ENCODE data around the gene LDB2. TPM values are rescaled to one million over a fixed set of nuclear protein-coding genes. Genes with fewer than 3 reads are reported as not detected.

LDB2 gene
- total RNA-seq, 1 experiment from 2014 or later = not detected

DNA sequence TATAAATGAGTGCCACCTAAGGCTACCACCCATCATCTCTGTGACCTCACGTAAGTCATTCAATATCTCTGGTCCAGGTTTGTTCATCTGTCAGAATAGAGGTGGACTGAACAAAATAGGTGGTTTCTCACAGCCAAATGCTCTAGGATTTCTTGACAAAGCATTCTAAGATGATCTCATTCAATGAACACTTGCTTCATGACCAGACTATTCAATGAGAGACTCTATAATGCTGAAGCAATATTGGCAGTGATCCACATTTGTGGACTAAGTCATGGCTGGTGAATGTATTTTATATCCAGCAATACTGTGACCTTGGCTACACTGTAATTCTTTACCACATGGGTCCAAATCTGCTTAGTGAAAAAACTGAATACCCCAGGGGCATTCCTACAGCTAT is 37.9 kb downstream of the LDB2 start:
- Histone ChIP-seq H2AFZ (ENCODE audit: low read length) (no peak overlapping the region), H3K4me1 (ENCODE audit: low read length) (no peaks in the 10 kb centered on the region), H3K79me2 (ENCODE audit: low read length) (no peaks in the 10 kb centered on the region), H3K4me3 (ENCODE audit: low read length) (no peak overlapping the region), H3K9ac (ENCODE audit: low read length) (no peak overlapping the region), H3K9me3 (ENCODE audit: low read length) (no peaks in the 10 kb centered on the region), H3K27ac (ENCODE audit: low read length) (no peak overlapping the region), H3K27me3 (ENCODE audit: low read length) (no peaks in the 10 kb centered on the region), H4K20me1 (ENCODE audit: insufficient read depth, low read depth, low read length) (no peaks in the 10 kb centered on the region), H3K36me3 (ENCODE audit: insufficient read depth, low read length) (no peaks in the 10 kb centered on the region), H3K4me2 (ENCODE audit: low read depth, low read length, poor library complexity, severe bottlenecking) (no peak overlapping the region), H3K9me2 (replicated peaks; ENCODE audit: insufficient read depth, low read length) (no peaks in the 10 kb centered on the region)
- DNase-seq = no peak

DNA sequence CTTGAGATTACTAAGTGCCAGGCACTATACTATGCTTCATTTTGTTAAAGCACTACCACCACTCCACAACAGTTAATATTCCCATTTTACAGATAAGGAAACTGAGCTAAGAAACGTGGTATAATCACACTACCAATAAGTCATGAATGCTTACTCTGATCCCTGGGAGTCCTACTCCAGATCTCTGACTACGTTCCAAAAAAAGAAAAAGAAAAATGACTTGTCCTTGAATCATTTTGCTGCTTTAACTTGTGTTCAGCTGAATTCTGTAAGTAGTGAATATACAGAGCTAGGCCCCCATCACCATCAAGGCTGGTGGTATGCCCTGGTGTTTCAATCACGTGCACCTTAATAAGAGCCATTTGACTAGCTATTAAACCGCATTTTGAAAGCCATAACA is 39.4 kb downstream of the LDB2 start:
- Histone ChIP-seq H3K9me2 (replicated peaks; ENCODE audit: insufficient read depth, low read length) (no peaks in the 10 kb centered on the region), H4K20me1 (ENCODE audit: insufficient read depth, low read depth, low read length) (no peaks in the 10 kb centered on the region), H3K4me1 (ENCODE audit: low read length) (no peaks in the 10 kb centered on the region), H3K4me3 (ENCODE audit: low read length) (no peak overlapping the region), H3K79me2 (ENCODE audit: low read length) (no peaks in the 10 kb centered on the region), H3K4me2 (ENCODE audit: low read depth, low read length, poor library complexity, severe bottlenecking) (no peak overlapping the region), H3K27ac (ENCODE audit: low read length) (no peak overlapping the region), H2AFZ (ENCODE audit: low read length) (no peak overlapping the region), H3K36me3 (ENCODE audit: insufficient read depth, low read length) (no peaks in the 10 kb centered on the region), H3K9me3 (ENCODE audit: low read length) (no peaks in the 10 kb centered on the region), H3K27me3 (ENCODE audit: low read length) (no peaks in the 10 kb centered on the region), H3K9ac (ENCODE audit: low read length) (no peak overlapping the region)
- DNase-seq = no peak

DNA sequence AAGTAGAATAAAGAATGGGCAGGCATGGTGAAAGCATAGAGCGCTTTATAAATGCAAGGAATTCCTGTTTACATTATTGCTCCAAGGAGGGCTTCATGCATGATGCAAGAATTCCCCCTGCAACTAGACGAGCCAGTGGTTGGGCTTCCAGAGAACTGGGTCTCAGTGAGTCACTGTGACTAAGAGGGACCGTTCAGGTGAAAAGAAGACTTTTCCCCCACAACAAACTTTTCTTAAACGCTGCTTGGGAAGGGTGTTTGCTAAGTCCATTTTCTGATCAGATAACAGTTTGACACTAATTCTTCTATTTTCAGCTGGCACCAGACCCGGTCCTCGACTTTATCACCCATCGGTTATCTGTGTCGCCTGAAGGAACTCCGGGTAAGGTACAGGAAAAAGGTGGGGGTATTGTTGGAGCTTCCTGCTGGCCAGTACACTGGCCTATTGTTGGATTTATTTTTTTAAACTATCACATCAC is 40.1 kb downstream of the LDB2 start:
- DNase-seq = no peak
- no peaks in the 10 kb centered on the region for H4K20me1 ChIP-seq (ENCODE audit: insufficient read depth, low read depth, low read length)

DNA sequence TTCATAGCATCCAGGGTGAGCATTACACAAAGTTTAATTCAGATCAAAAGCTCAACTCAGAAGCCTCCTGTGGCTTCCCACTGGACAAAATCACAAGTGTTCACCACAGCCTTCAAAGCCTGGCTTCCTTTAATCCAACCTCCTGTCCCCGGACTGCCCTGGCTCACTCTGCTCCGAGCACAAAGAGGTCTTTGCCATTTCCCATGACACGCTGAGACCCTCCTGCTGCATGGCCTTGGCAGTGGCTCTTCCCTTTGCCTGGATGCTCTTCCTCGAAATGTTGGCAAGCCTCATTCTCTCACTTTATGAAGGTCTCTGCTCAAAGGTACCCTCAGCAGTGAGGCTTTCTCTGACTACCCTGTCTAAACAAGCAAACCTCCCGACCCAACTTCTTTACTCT is 41.0 kb downstream of the LDB2 start:
- H3K9ac ChIP-seq (ENCODE audit: low read length) = no peak overlapping the region
- no peaks in the 10 kb centered on the region for H4K20me1 ChIP-seq (ENCODE audit: insufficient read depth, low read depth, low read length)
- no peaks in the 10 kb centered on the region for H3K79me2 ChIP-seq (ENCODE audit: low read length)
- H3K4me3 ChIP-seq (ENCODE audit: low read length) = no peak overlapping the region
- no peaks in the 10 kb centered on the region for H3K9me2 ChIP-seq (replicated peaks; ENCODE audit: insufficient read depth, low read length)
- no peak overlapping the region for H2AFZ ChIP-seq (ENCODE audit: low read length)
- H3K9me3 ChIP-seq (ENCODE audit: low read length) = no peaks in the 10 kb centered on the region
- H3K27me3 ChIP-seq (ENCODE audit: low read length) = no peaks in the 10 kb centered on the region
- no peaks in the 10 kb centered on the region for H3K36me3 ChIP-seq (ENCODE audit: insufficient read depth, low read length)
- H3K27ac ChIP-seq (ENCODE audit: low read length) = no peak overlapping the region
- H3K4me1 ChIP-seq (ENCODE audit: low read length) = no peaks in the 10 kb centered on the region
- no peak overlapping the region for H3K4me2 ChIP-seq (ENCODE audit: low read depth, low read length, poor library complexity, severe bottlenecking)
- DNase-seq = no peak

More for the DNA sequence above, 40.1 kb downstream of the LDB2 start:
- Histone ChIP-seq H3K9me2 (replicated peaks; ENCODE audit: insufficient read depth, low read length) (no peaks in the 10 kb centered on the region), H3K27ac (ENCODE audit: low read length) (no peak overlapping the region), H3K9ac (ENCODE audit: low read length) (no peak overlapping the region), H3K36me3 (ENCODE audit: insufficient read depth, low read length) (no peaks in the 10 kb centered on the region), H3K4me3 (ENCODE audit: low read length) (no peak overlapping the region), H3K4me1 (ENCODE audit: low read length) (no peaks in the 10 kb centered on the region), H3K9me3 (ENCODE audit: low read length) (no peaks in the 10 kb centered on the region), H3K4me2 (ENCODE audit: low read depth, low read length, poor library complexity, severe bottlenecking) (no peak overlapping the region), H3K79me2 (ENCODE audit: low read length) (no peaks in the 10 kb centered on the region), H3K27me3 (ENCODE audit: low read length) (no peaks in the 10 kb centered on the region), H2AFZ (ENCODE audit: low read length) (no peak overlapping the region)

DNA sequence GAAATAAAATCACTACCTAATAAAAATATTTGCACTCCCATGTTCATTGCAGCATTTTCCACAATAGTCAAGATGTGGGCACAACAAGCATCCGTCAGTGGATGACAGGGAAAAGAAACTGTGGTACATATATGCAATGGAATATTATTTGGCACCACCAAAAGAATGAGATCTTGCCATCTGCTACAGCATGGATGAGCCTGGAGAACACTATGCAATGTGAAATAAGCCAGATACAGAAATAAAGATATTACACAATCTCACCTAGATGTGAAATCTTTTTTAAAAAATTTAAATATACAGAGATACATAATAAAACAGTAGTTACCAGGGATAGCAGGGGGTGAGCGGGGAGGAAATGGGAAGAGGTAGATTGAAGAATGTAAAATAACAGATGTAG is 44.8 kb downstream of the LDB2 start:
- Histone ChIP-seq H3K36me3 (ENCODE audit: insufficient read depth, low read length) (no peaks in the 10 kb centered on the region), H3K9me2 (replicated peaks; ENCODE audit: insufficient read depth, low read length) (no peaks in the 10 kb centered on the region), H2AFZ (ENCODE audit: low read length) (no peak overlapping the region), H3K27ac (ENCODE audit: low read length) (no peak overlapping the region), H3K79me2 (ENCODE audit: low read length) (no peaks in the 10 kb centered on the region), H4K20me1 (ENCODE audit: insufficient read depth, low read depth, low read length) (no peaks in the 10 kb centered on the region), H3K4me1 (ENCODE audit: low read length) (no peaks in the 10 kb centered on the region), H3K27me3 (ENCODE audit: low read length) (no peaks in the 10 kb centered on the region), H3K4me2 (ENCODE audit: low read depth, low read length, poor library complexity, severe bottlenecking) (no peak overlapping the region), H3K9ac (ENCODE audit: low read length) (no peak overlapping the region), H3K9me3 (ENCODE audit: low read length) (no peaks in the 10 kb centered on the region), H3K4me3 (ENCODE audit: low read length) (no peak overlapping the region)
- no peak for DNase-seq

DNA sequence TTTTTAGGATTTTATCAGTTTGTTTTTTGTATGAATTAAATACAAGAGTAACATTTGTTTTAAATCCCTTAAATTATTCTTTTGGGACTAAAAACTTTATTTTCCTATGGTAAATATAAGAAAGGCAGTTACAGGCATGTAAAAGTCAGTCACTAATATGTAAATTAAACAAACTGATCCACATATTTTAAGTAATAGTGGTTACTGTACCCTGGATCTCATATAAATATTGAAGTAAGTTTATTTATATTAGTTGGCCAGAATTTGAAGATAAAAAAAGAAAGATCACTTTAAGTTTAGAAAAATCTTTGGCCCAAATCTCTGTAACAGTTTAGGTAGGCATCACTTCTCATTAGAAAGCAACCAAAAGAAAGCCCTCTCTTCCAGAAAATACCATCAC is 45.8 kb downstream of the LDB2 start:
- H3K79me2 ChIP-seq (ENCODE audit: low read length) = no peaks in the 10 kb centered on the region
- H3K9me3 ChIP-seq (ENCODE audit: low read length) = no peaks in the 10 kb centered on the region
- H3K9ac ChIP-seq (ENCODE audit: low read length) = no peak overlapping the region
- H3K36me3 ChIP-seq (ENCODE audit: insufficient read depth, low read length) = no peaks in the 10 kb centered on the region
- no peak overlapping the region for H3K27ac ChIP-seq (ENCODE audit: low read length)
- no peaks in the 10 kb centered on the region for H3K4me1 ChIP-seq (ENCODE audit: low read length)
- no peak overlapping the region for H3K4me2 ChIP-seq (ENCODE audit: low read depth, low read length, poor library complexity, severe bottlenecking)
- no peaks in the 10 kb centered on the region for H3K27me3 ChIP-seq (ENCODE audit: low read length)
- no peak overlapping the region for H2AFZ ChIP-seq (ENCODE audit: low read length)
- H3K4me3 ChIP-seq (ENCODE audit: low read length) = no peak overlapping the region
- no peaks in the 10 kb centered on the region for H3K9me2 ChIP-seq (replicated peaks; ENCODE audit: insufficient read depth, low read length)
- H4K20me1 ChIP-seq (ENCODE audit: insufficient read depth, low read depth, low read length) = no peaks in the 10 kb centered on the region
- no peak for DNase-seq

DNA sequence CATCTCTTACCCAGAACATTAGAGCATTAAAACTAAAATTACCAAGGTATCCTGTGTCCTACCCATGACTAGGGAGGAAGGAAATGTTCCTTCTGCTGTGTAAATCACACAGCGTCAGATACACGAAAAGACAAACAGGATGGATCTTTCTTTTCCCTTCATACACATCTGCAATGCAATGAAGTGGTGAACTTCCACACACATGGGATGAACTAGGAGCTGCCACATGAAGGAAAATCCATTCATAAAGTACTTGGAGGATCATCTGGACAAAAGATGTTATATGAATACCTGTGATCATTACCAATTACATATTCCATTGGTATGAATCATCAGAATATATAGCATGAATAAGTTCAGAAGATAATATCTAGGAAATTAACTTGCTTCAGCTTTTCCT is 46.2 kb downstream of the LDB2 start:
- Histone ChIP-seq H3K9me2 (replicated peaks; ENCODE audit: insufficient read depth, low read length) (no peaks in the 10 kb centered on the region), H3K4me3 (ENCODE audit: low read length) (no peak overlapping the region), H2AFZ (ENCODE audit: low read length) (no peak overlapping the region), H3K9me3 (ENCODE audit: low read length) (no peaks in the 10 kb centered on the region), H4K20me1 (ENCODE audit: insufficient read depth, low read depth, low read length) (no peaks in the 10 kb centered on the region), H3K27me3 (ENCODE audit: low read length) (no peaks in the 10 kb centered on the region), H3K9ac (ENCODE audit: low read length) (no peak overlapping the region), H3K4me2 (ENCODE audit: low read depth, low read length, poor library complexity, severe bottlenecking) (no peak overlapping the region), H3K79me2 (ENCODE audit: low read length) (no peaks in the 10 kb centered on the region), H3K36me3 (ENCODE audit: insufficient read depth, low read length) (no peaks in the 10 kb centered on the region), H3K27ac (ENCODE audit: low read length) (no peak overlapping the region), H3K4me1 (ENCODE audit: low read length) (no peaks in the 10 kb centered on the region)
- DNase-seq = no peak

DNA sequence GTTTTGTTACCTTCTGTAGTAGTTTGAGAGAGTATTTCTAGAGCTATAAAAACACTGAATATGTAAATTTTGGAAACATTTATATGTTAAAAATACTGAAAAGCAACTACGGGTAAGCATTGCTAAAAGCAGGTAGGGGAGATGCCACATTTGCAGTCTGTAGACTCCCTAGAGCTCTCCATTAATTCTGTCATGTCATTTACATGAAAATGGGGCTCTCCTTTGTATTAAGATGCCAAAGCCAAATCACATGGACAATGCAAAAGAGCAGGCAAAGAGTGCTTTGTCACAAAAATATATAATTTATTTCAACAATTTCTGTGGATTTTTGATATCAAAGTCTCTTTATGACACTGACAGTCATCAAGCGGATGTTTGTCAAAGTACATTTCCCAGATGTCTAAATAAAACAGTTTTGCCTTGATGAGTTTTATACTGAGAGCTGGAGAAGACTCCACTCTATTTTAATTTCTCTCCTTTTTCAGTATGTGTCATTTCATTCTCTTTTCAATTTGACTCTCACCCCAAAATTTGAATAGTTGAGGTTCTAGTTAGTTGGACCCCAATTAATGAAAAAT is 51.8 kb downstream of the LDB2 start:
- Histone ChIP-seq H3K9ac (ENCODE audit: low read length) (no peak overlapping the region), H3K27ac (ENCODE audit: low read length) (no peak overlapping the region), H3K27me3 (ENCODE audit: low read length) (no peaks in the 10 kb centered on the region)

More for the DNA sequence above, 51.8 kb downstream of the LDB2 start:
- H3K36me3 ChIP-seq (ENCODE audit: insufficient read depth, low read length) = no peaks in the 10 kb centered on the region
- no peaks in the 10 kb centered on the region for H3K9me3 ChIP-seq (ENCODE audit: low read length)
- no peak overlapping the region for H3K4me2 ChIP-seq (ENCODE audit: low read depth, low read length, poor library complexity, severe bottlenecking)
- no peaks in the 10 kb centered on the region for H3K9me2 ChIP-seq (replicated peaks; ENCODE audit: insufficient read depth, low read length)
- no peaks in the 10 kb centered on the region for H4K20me1 ChIP-seq (ENCODE audit: insufficient read depth, low read depth, low read length)
- no peak for DNase-seq
- H3K4me1 ChIP-seq (ENCODE audit: low read length) = no peaks in the 10 kb centered on the region
- H2AFZ ChIP-seq (ENCODE audit: low read length) = no peak overlapping the region
- no peaks in the 10 kb centered on the region for H3K79me2 ChIP-seq (ENCODE audit: low read length)
- H3K4me3 ChIP-seq (ENCODE audit: low read length) = no peak overlapping the region
